ENCODE data around the gene ZMYND8. TPM values are rescaled to one million over a fixed set of nuclear protein-coding genes. Genes with fewer than 3 reads are reported as not detected.
A peak's percentile ranks its signal among the peaks of the same experiment; 100 is the strongest.
"Not testable (repeated sequence)": the region's sequence is repeated elsewhere in the genome, so short reads cannot be mapped to it uniquely, and the experiment has no call there.

ZMYND8 gene
- total RNA-seq, 3 donors from 2014 or later (not counting 1 experiment from before 2014, with no cell fraction given) = 57.6 to 72.6 (median 69.8) TPM

GRCh38 chr20:47206962-47207641 is 149.4 kb downstream of the ZMYND8 start:
- H3K4me1 Mint-ChIP-seq = no peaks in the 10 kb centered on the region
- intact Hi-C loops (cut with micrococcal nuclease) = no loop called here
- WGBS (ENCODE audit: insufficient coverage) = 88% methylated on average over 9 of the region's 9 CpGs

GRCh38 chr20:47206552-47206951 is 149.9 kb downstream of the ZMYND8 start:
- H3K9me3 Mint-ChIP-seq; H3K9me3 ChIP-seq (ENCODE audit: control insufficient read depth, insufficient read depth, low read length); H3K4me3 Mint-ChIP-seq; DNase-seq; ATAC-seq; intact Hi-C loops (cut with micrococcal nuclease); H3K4me1 Mint-ChIP-seq; H3K4me1 ChIP-seq (ENCODE audit: control insufficient read depth, insufficient read depth, low read length); H3K27me3 ChIP-seq (ENCODE audit: control insufficient read depth, insufficient read depth, low read length); H3K27me3 Mint-ChIP-seq (ENCODE audit: low read depth in 2 of 2); H3K4me3 ChIP-seq (ENCODE audit: low read length); H3K27ac ChIP-seq (ENCODE audit: low read length); H3K36me3 Mint-ChIP-seq: not testable (repeated sequence)
- peaks cover 28% of the 10 kb centered on the region for H3K36me3 ChIP-seq (ENCODE audit: control insufficient read depth, insufficient read depth, low read length)
- H3K27ac Mint-ChIP-seq = peak overlapping the region in 1 of 2 donors; percentile 17
- WGBS (ENCODE audit: insufficient coverage) = 96% methylated on average over 10 of the region's 10 CpGs

More at GRCh38 chr20:47206962-47207641, 149.4 kb downstream of the ZMYND8 start:
- Histone ChIP-seq H3K36me3 (ENCODE audit: control insufficient read depth, insufficient read depth, low read length) (peaks cover 33% of the 10 kb centered on the region), H3K4me3 (ENCODE audit: low read length) (no peak overlapping the region), H3K4me1 (ENCODE audit: control insufficient read depth, insufficient read depth, low read length) (no peaks in the 10 kb centered on the region), H3K27ac (ENCODE audit: low read length) (no peak overlapping the region), H3K9me3 (ENCODE audit: control insufficient read depth, insufficient read depth, low read length) (no peaks in the 10 kb centered on the region), H3K27me3 (ENCODE audit: control insufficient read depth, insufficient read depth, low read length) (no peaks in the 10 kb centered on the region)
- H3K27me3 Mint-ChIP-seq (ENCODE audit: low read depth in 2 of 2) = no peaks in the 10 kb centered on the region
- ATAC-seq = no peak
- no peak for TF ChIP-seq CTCF (IDR thresholded peaks at IDR 0.05)
- no peak overlapping the region for H3K4me3 Mint-ChIP-seq
- H3K36me3 Mint-ChIP-seq = peaks cover 7% of the 10 kb centered on the region
- H3K9me3 Mint-ChIP-seq = no peaks in the 10 kb centered on the region
- DNase-seq = no peak
- H3K27ac Mint-ChIP-seq = peak overlapping the region in 1 of 2 donors; percentile 17

GRCh38 chr20:47205577-47206123 is 150.8 kb downstream of the ZMYND8 start:
- intact Hi-C loops (cut with micrococcal nuclease) = no loop called here
- Histone ChIP-seq H3K9me3 (ENCODE audit: control insufficient read depth, insufficient read depth, low read length) (no peaks in the 10 kb centered on the region), H3K4me3 (ENCODE audit: low read length) (no peak overlapping the region), H3K4me1 (ENCODE audit: control insufficient read depth, insufficient read depth, low read length) (no peaks in the 10 kb centered on the region), H3K36me3 (ENCODE audit: control insufficient read depth, insufficient read depth, low read length) (peaks cover 19% of the 10 kb centered on the region), H3K27ac (ENCODE audit: low read length) (no peak overlapping the region), H3K27me3 (ENCODE audit: control insufficient read depth, insufficient read depth, low read length) (no peaks in the 10 kb centered on the region)
- Mint-ChIP-seq H3K27me3 (ENCODE audit: low read depth in 2 of 2) (no peaks in the 10 kb centered on the region), H3K27ac (no peak overlapping the region), H3K36me3 (peaks cover 7% of the 10 kb centered on the region), H3K9me3 (no peaks in the 10 kb centered on the region), H3K4me3 (no peak overlapping the region), H3K4me1 (no peaks in the 10 kb centered on the region)
- ATAC-seq (peak in 1 of 3 donors; percentile 82), DNase-seq (peak in 1 of 2 donors; percentile 51)
- peak; percentile 76 for TF ChIP-seq CTCF (IDR thresholded peaks at IDR 0.05)
- WGBS (ENCODE audit: insufficient coverage) = 87% methylated on average over 9 of the region's 9 CpGs

- H3K9me3 Mint-ChIP-seq; H3K27me3 ChIP-seq (ENCODE audit: control insufficient read depth, insufficient read depth, low read length); intact Hi-C loops (cut with micrococcal nuclease); H3K27ac Mint-ChIP-seq; H3K36me3 Mint-ChIP-seq; H3K4me3 Mint-ChIP-seq; DNase-seq; H3K4me1 Mint-ChIP-seq; ATAC-seq; H3K27me3 Mint-ChIP-seq (ENCODE audit: low read depth in 2 of 2); H3K4me3 ChIP-seq (ENCODE audit: low read length); H3K4me1 ChIP-seq (ENCODE audit: control insufficient read depth, insufficient read depth, low read length); H3K27ac ChIP-seq (ENCODE audit: low read length); H3K9me3 ChIP-seq (ENCODE audit: control insufficient read depth, insufficient read depth, low read length): not testable (repeated sequence)
- peaks cover 11% of the 10 kb centered on the region for H3K36me3 ChIP-seq (ENCODE audit: control insufficient read depth, insufficient read depth, low read length)
- 95% methylated on average over 11 of the region's 11 CpGs for WGBS (ENCODE audit: insufficient coverage)
These were observed 151.7 kb downstream of the ZMYND8 start for GRCh38 chr20:47204850-47205122.
